HG03108 (cell line): Measurements from ENCODE around the gene AADACL4.
"Not testable (repeated sequence)": the region's sequence is repeated elsewhere in the genome, so short reads cannot be mapped to it uniquely, and the experiment has no call there.

Experiments
- ATAC-seq: cut with Tn5 transposase; IDR thresholded peaks from one replicate; pipeline ENCODE4 v1.9.1; 2021; ENCODE audit warnings: moderate library complexity; ENCODE audit not compliant: unreplicated experiment

AADACL4 gene

DNA sequence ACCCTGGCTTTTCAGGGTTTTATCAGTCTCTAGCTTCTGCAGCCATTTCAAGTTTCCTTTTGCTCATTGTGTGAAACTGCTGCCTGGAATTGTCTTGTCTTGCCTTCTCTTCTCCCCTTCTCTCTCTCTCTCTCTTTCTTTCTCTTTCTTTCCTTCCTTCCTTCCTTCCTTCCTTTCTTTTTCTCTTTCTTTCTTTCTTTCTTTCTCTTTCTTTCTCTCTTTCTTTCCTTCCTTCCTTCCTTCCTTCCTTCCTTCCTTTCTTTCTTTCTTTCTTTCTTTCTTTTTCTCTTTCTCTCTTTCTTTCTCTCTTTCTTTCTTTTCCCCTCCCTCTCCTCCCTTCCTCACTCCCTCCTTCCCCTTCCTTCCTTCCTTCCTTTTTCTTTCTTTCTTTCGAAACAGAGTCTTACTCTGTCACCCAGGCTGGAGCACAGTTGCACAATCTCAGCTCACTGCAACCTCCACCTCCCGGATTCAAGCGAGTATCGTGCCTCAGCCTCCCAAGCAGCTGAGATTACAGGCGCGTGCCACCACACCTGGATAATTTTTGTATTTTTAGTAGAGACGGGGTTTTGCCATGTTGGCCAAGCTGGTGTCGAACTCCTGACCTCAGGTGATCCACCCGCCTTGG lies 14.1 kb downstream of the AADACL4 start:
- ATAC-seq, result not testable (repeated sequence)

DNA sequence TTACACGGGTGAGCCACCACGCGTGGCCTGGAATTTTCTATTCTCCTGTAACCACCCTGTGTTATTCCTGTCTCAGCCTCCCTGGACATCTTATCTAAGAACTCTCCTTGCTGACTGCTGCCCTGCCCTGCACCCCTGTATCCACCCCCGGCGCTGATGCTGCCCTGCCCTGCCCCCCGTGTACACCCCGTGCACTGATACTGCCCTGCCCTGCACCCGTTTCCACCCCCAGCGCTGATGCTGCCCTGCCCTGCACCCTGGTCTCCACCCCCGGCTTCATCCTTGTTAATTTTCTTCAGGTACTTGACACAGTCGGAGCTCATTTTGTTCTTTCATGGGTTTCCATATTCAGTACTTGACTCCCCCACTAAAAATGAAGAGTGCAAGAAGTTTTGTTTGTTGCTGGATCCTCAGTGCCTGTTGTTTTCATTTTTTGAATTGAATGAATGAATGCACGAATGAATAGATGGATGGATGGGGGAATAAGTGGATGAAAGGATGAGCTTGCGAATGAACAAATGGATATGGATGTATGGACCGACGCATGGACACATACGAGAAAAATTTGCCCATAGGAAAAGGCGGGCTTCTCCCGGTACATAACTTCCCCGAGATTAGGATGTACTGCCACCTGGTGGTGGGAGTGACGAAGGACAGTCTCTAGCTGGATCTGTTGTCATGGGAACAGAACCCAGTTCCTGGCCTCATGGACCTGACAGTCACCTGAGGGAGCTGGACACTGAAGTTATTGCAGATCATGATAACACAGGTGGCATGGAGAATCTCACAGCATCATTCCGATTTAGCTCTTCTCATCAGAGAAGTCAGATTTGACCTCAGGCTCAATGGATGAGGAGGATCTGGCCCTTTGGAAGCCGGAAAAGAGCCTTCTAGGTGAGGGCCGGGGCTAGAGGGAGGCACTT lies 14.9 kb downstream of the AADACL4 start:
- no peak for ATAC-seq

DNA sequence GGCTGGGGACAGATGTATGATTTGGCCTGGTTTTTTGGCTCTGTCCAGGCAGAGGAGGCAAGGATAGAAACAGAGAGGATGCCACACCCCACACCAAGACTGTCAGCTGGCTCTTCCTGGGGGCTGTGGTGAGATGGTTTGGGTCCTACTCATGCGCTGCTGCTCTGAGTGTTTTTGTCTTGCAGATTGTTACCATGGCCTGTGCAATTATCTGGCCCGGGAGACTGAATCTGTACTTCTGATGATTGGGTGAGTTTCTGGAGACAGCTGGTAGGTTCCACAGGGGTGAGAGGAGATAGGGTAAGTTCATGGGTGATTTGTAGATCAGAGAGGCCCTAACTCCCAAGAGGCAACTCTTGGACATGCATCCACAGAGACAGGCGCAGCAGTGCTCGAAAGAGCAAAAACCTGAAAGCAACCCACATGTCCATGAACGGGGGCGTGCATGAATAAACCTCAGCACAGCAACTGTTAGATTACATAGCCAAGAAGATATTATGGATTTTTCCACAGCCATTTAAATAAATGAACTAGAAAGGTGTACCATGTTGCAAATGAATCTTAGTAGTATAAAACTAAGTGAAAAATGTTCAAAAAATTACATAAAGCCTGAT lies 17.8 kb downstream of the AADACL4 start:
- no peak for ATAC-seq

DNA sequence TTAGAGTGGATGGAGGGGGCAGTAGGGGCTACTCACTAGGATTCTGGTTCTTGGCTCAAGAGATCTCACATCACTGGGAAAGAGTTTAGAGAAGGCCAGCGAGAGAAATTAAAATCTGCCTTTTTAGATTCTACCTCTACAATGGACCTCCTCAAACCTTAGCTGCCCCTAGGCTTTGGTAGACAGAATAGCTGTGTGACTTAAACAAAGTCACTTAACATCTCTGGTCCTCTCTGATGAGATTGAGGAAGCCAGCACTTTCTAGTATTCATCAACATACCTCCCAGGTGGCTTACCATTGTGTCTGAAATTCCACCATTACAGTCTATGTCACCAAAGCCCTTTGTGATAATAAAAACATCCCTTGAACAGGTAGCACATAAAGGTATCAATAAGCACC lies 18.7 kb downstream of the AADACL4 start:
- no peak for ATAC-seq

DNA sequence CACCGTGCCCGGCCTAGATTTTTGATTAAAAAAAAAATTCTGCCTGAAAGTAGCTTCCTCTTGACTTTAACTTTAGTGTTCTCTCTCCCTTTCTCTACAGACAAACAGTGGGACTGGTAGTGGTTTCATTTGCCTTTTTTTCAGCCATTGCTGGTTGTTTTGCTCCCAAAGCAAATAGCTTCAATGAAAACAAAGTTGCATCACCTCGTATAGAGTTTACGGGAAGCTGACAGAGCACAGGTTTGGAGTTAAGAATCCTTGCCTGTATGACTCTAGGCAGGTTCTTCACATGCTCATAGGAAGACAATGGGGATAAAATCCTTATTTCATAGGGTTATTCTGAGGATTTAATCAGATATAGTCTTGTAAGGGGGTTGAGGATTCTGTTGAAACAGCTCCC lies 21.6 kb downstream of the AADACL4 start:
- ATAC-seq, result no peak

DNA sequence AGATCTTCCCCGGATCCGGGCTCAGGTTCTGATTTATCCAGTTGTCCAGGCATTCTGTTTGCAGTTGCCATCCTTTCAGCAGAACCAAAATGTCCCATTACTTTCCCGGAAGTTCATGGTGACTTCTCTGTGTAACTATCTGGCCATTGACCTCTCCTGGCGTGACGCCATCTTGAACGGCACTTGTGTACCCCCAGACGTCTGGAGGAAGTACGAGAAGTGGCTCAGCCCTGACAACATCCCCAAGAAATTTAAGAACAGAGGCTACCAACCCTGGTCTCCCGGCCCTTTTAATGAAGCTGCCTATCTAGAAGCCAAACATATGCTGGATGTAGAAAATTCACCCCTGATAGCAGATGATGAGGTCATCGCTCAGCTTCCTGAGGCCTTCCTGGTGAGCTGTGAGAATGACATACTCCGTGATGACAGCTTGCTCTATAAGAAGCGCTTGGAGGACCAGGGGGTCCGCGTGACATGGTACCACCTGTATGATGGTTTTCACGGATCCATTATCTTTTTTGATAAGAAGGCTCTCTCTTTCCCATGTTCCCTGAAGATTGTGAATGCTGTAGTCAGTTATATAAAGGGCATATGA lies 22.4 kb downstream of the AADACL4 start:
- no peak for ATAC-seq

DNA sequence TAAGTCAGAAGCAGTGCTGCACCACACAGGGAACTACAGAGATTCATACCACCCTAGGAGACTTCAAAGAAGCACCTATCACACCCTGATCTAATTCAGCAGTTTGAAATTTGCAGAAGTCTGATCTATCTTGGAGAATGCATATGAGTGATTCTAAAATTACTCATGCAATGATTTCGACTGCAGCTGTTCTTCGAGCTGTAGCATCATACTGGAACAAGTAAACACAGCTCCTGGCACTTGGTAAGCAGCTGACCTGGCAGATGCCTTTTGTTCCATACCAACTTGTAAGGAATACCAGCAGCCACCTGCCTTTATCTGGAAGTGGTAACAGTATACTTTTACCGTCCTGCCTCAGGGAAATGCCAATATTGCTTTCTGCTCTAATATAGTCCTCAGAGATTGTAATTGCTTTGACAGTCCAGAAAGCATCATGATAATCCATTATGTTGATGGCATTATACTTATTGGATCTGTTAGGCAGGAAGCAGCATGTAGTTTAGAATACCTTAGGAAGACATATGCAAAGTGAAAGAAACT lies 25.7 kb downstream of the AADACL4 start:
- no peak for ATAC-seq

DNA sequence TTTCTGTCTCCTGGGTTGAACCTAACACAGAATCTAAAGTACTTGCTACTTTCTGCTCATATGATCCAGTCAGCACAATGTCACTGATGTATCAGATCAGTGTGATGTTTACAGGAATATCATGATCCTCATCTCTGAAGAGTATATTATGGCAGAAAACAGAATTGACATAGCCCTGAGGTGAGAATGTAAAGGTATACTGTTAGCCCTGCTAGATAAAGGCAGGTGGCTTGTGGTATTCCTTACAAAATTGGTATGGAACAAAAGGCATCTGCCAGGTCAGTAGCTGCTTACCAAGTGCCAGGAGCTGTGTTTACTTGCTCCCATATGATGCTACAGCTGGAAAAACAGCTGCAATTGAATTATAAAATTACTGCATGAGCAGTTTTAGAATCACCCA lies 30.5 kb downstream of the AADACL4 start:
- no peak for ATAC-seq

DNA sequence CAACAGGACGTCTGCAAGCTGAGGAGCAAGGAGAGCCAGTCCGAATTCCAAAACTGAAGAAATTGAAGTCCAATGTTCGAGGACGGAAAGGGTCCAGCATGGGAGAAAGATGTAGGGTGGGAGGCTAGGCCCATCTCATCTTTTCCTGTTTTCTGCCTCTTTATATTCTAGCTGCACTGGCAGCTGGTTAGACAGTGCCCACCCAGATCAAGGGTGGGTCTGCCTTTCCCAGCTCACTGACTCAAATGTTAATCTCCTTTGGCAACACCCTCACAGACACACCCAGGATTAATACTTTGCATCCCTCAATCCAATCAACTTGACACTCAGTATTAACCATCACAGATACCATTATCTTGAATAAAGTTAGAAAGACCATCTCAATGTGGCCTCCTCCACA lies 32.2 kb downstream of the AADACL4 start:
- not testable (repeated sequence) for ATAC-seq

DNA sequence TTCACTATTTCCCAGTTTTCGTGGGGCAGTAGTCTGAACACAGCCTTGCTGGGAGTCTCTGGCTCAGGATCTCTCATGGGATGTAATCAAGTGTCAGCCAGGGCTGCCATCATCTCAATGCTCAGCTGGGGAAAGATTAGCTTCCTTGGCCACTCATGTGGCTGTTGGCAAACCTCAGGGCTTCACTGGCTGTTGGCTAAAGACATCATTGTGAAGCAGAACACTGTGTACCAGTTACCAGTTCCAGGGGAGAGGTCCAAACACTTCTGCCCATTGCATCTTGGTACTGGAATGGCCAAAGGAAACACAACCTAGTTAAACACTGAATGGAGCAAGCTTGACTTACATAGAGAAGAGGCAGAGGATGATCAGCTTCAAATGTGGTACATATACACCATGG lies 33.7 kb downstream of the AADACL4 start:
- no peak for ATAC-seq

DNA sequence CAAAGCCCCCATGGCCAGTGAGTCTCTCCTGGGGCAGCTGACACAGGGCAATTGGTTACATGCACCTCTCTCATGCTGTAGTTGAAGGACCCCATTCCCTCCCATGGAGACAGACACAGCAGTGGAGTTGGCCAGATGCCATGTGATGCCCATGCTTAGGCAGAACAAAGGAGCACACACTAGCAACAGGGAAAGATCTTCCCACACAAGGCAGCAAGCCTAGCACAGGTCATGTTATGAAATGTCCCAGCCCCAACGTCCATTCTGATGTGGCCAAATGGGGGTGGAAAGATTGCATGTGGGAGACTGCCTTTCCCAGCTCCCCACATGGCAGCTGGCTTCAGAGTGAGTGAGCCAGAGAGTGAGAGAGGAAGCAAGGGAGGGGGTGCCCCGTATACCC lies 34.5 kb downstream of the AADACL4 start:
- no peak for ATAC-seq

DNA sequence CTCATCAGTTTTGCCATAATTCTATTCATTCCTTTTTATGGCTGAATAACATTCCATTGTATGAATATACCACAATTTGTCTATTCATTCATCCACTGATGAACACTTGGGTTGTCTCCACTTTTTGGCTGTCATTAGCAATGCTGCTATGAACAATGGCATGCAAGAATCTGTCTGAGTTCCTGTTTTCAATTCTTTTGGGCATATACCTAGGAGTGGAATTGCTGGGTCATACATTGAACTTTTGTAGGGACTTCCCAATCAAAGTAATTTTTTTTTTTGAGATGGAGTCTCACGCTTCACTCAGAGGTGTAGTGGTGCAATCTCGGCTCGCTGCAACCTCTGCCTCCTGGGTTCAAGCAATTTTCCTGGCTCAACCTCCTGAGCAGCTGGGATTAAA lies 34.9 kb downstream of the AADACL4 start:
- ATAC-seq, result no peak

DNA sequence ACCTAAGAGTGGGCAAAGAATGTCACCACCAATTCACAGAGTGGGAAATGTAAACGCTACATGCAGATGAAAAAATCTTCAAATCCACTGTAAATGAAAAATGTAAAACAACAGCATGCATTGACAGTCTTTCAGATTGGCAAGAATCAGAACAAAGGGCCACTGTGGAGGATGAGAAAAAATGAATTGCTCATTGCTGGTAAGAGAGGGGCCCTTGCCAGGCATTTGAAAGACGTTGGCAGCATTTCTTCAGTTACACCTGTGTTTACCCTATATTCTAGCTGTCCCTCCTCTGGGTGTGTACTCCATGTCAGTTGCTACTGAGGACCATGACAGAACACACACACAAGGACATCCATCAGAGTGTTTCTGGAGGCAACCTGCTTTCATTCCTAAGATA lies 46.3 kb downstream of the AADACL4 start:
- ATAC-seq, result no peak

DNA sequence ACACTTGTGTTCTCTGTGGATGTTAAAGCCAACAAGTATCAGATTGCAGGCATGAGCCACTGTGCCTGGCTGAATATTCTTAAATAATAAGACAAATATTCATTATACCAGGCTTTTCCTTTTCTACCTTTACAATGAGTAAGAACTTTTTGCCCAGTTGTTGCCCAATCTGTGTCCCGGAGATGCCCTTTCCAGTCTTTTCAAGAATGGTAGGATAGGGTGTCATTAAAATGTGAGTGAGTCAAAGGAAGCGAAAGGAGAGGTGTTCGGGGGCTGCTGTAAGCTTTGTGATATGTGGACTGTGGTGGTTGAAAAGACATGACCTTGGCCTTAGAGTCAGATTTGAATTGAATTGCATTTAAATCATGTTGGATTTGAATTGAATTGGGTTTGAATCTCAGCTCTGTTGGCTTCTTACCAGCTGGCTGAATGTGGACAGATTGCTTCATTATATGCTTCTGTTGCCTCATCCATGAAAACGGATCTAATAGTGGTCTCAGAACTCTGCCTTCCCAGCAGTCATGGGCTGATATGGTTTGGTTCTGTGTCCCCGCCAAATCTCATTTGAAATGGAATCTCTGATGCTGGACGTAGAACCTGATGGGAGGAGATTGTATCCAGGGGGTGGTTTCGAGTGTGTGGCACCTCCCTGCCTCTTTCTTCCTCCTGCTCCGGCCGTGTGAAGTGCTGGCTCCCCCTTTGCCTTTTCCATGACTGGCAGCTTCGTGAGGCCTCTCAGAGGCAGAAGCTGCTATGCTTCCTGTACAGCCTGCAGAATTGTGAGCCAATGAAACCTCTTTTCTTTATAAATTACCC lies 49.3 kb downstream of the AADACL4 start:
- no peak for ATAC-seq

DNA sequence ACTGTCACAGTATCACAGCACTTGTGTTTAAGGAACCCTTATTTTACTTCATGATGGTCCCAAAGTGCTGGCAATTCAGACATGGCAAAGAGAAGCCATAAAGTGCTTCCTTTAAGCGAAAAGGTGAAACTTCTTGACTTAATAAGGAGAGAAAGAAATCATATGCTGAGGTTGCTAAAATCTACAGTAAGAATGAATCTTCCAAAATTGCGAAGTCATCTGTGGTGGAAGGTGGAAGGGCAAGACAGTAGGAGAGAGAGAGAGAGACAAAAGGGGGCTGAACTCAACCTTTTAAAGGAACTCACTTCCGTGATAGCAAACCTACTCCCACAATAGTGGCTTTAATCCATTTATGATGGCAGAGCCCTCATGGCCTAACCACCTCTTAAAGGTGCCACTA lies 52.8 kb downstream of the AADACL4 start:
- no peak for ATAC-seq

DNA sequence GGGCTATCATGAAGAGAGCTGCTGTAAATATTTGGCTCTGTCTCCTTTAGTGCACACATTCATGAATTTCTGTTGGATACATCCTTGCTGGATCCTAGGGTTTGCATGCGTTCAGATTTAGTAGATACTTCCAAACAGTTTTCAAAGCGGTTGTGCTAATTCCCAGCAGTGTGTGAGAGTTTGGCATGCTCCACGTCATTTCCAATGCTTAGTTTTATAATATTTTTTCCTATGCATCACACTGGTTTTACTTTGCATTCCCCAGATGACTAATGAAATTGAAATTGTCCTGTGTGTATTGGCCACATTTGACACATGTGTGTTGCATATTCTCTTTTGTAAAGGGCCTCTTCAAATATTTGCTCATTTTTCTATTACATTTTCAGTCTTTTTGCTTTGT lies 53.5 kb downstream of the AADACL4 start:
- no peak for ATAC-seq

DNA sequence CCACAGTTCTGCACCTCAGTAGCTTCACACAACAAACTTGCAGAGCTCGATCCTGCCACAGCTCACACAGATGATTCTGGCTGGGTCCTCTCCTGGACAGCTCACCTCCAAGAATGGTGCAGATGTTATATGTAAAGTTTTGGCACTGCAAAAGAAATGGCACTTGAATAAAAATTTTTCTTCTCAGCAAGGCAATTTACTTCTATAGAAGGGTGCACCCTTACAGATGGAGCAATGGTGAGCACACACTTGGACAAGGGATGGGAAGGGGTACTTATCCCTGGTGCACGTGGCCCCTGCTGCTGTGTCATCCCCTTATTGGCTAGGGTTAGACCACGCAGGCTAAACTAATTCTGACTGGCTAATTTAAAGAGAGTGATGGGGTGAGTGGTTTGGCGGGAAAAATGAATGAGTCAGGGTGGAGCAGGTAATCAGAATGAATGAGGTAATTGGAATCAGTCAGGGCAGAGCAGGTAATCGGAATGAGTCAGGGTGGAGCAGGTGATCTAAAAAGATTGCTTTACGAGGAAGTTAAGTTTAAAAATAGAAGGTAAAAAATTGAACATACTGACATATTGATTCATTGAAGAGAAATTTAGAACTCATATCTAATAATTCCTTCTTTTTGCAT lies 60.1 kb downstream of the AADACL4 start:
- no peak for ATAC-seq

DNA sequence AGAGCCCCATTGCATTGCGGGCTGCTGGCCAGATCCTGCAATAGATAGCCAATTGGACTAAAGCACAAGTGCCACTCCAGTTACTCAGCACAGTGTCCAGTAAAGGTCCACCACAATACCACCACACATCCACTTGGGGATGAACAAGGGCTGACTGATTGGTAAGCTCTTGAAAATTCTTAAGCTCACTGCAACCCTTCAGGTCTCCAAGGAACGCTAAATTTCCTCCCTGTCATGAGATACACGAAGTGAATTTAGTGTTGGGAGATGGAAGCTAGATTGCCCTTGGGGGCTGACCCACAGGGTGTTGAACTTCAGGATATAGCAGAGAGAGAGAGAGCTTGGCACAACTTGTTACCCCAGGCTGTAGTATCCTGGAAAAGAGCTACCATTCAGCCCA lies 62.2 kb downstream of the AADACL4 start:
- no peak for ATAC-seq

DNA sequence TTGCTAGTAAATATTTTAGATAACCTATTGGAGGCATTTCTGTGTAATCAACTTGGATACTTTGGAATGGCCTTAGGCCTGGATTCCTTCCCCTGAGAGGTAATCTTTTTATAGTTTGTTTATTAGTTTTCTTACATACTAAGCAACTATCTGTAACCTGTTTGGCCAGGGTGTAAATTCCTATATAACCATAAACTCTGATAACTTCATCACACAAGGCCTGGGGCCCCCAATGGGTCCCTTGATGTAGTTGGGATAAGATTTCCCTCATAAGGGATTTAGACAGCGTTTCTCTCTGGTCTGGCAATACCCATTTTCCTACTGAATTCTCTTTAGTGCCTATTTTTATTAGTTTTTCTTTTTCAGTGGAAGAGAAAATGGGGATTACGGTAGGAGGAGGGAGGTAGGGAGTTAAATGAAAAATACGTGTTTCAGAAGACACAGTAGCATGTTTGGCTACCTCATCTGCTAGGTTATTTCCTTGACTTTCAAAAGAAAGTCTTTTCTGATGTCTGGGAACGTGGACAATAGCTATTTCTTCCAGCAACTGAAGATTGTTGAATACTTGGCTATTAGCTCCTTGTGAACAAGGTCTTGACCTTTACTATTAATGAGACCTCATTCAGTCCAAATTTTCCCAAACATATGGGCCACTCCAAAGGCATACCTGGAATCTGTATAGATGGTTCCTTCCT lies 64.7 kb downstream of the AADACL4 start:
- ATAC-seq, result no peak
